GM18517 (cell line): ENCODE data around the gene KDM4B.

Experiments
- ATAC-seq: cut with Tn5 transposase; IDR thresholded peaks from one replicate; pipeline ENCODE4 v1.9.1; 2021; ENCODE audit warnings: mild to moderate bottlenecking, moderate library complexity; ENCODE audit not compliant: unreplicated experiment

The KDM4B gene

GRCh38 chr19:4984106-4984380 lies 15.1 kb downstream of the KDM4B start:
- no peak for ATAC-seq

- ATAC-seq, result no peak
Measured at GRCh38 chr19:4984438-4984990, 15.6 kb downstream of the KDM4B start.

- ATAC-seq, result no peak
Measured at GRCh38 chr19:4985551-4985991, 16.7 kb downstream of the KDM4B start.

GRCh38 chr19:4986056-4986455 lies 17.1 kb downstream of the KDM4B start:
- no peak for ATAC-seq

- no peak for ATAC-seq
Measured at GRCh38 chr19:4986471-4986891, 17.6 kb downstream of the KDM4B start.

- no peak for ATAC-seq
Measured at GRCh38 chr19:4987256-4987655, 18.3 kb downstream of the KDM4B start.

GRCh38 chr19:4987692-4988370 lies 18.9 kb downstream of the KDM4B start:
- no peak for ATAC-seq

GRCh38 chr19:4988770-4989251 lies 19.9 kb downstream of the KDM4B start:
- ATAC-seq, result no peak

GRCh38 chr19:4990306-4990705 lies 21.4 kb downstream of the KDM4B start:
- ATAC-seq, result no peak

GRCh38 chr19:4991538-4991937 lies 22.6 kb downstream of the KDM4B start:
- ATAC-seq, result no peak

GRCh38 chr19:4991996-4992698 lies 23.2 kb downstream of the KDM4B start:
- no peak for ATAC-seq

- ATAC-seq, result no peak
Measured at GRCh38 chr19:4993683-4994082, 24.8 kb downstream of the KDM4B start.

GRCh38 chr19:4996701-4997100 lies 27.8 kb downstream of the KDM4B start:
- no peak for ATAC-seq

GRCh38 chr19:4997297-4997696 lies 28.4 kb downstream of the KDM4B start:
- no peak for ATAC-seq

GRCh38 chr19:5000120-5000611 lies 31.3 kb downstream of the KDM4B start:
- no peak for ATAC-seq

- no peak for ATAC-seq
Measured at GRCh38 chr19:5001615-5002014, 32.7 kb downstream of the KDM4B start.

- ATAC-seq, result no peak
Measured at GRCh38 chr19:5002143-5002542, 33.2 kb downstream of the KDM4B start.

GRCh38 chr19:5003781-5004180 lies 34.9 kb downstream of the KDM4B start:
- no peak for ATAC-seq

- ATAC-seq, result no peak
Measured at GRCh38 chr19:5005096-5005495, 36.2 kb downstream of the KDM4B start.

- no peak for ATAC-seq
Measured at GRCh38 chr19:5006201-5006600, 37.3 kb downstream of the KDM4B start.

GRCh38 chr19:5006821-5007220 lies 37.9 kb downstream of the KDM4B start:
- no peak for ATAC-seq
